ENCODE results near the gene SPINK8.
"Not testable (repeated sequence)": the region's sequence is repeated elsewhere in the genome, so short reads cannot be mapped to it uniquely, and the experiment has no call there.

SPINK8 gene

DNA sequence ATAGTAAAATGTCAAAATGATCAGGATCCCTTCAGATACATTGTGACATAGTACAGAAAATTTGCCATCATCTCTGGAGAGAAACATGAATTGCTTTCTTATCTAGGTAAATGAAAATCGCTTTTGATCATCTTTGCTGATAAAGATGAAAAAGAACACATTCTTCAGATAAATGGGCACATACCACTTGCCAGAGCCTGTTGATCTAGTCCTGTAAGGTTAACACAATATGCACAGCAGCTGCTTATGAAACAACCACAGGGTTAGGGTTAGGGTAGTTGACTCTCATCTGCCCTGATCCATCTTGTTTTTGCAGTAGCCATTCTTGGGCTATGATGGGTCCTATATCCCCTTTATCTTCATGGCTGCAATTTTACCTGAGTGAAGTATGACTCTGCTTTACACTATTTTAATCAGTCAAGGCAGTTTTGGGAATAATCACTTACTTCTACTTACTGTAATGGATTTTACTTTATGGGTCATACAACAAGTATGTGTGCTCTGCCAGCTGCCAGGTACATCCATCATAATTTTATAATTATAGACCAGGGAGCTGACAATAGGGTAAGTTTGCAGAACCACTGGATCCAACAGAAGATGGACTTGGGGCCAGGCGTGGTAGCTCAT lies 12.6 kb upstream of the SPINK8 start:
- DNase-seq (ENCODE audit: extremely low read depth, low read depth) = no peak
- no peak overlapping the region for H3K4me3 ChIP-seq (replicated peaks; ENCODE audit: low read depth, low read length)
- TF ChIP-seq, protein P1, sequence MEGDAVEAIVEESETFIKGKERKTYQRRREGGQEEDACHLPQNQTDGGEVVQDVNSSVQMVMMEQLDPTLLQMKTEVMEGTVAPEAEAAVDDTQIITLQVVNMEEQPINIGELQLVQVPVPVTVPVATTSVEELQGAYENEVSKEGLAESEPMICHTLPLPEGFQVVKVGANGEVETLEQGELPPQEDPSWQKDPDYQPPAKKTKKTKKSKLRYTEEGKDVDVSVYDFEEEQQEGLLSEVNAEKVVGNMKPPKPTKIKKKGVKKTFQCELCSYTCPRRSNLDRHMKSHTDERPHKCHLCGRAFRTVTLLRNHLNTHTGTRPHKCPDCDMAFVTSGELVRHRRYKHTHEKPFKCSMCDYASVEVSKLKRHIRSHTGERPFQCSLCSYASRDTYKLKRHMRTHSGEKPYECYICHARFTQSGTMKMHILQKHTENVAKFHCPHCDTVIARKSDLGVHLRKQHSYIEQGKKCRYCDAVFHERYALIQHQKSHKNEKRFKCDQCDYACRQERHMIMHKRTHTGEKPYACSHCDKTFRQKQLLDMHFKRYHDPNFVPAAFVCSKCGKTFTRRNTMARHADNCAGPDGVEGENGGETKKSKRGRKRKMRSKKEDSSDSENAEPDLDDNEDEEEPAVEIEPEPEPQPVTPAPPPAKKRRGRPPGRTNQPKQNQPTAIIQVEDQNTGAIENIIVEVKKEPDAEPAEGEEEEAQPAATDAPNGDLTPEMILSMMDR (IDR thresholded peaks at IDR 0.05; ENCODE audit: low read depth, low read length, missing control alignments) = no peak

DNA sequence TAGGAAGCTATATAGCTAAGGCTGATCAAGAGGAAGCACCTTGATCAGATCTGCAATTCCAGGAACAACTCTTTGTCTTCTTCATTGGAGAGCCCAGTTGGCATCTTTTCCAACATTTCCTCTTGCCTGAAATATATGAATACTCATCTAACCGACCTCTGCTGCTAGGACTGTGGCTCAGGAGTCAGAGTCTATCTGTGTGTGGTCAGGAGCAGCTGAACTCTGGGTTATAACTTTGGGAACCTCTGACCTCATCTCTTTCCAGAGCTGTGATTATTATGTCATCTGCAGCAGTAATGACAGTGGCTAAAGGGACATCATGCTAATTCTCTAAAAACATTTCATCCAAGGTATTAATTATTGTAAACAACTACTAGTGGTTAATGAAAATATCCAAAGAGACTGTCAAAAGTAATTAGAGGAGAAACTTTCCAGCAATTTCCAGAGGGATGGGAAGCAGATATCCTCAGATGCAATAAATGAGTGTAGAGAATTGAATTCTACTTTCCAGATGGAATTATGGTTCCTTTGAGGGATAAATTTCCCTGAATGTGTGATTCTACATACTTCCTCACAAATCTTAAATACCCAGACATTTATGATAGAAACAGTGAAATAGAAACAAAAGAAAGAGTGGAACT lies 11.5 kb upstream of the SPINK8 start:
- DNase-seq (ENCODE audit: extremely low read depth, low read depth) = no peak
- TF ChIP-seq, protein P1 (IDR thresholded peaks at IDR 0.05; ENCODE audit: low read depth, low read length, missing control alignments) = no peak
- no peak overlapping the region for H3K4me3 ChIP-seq (replicated peaks; ENCODE audit: low read depth, low read length)

DNA sequence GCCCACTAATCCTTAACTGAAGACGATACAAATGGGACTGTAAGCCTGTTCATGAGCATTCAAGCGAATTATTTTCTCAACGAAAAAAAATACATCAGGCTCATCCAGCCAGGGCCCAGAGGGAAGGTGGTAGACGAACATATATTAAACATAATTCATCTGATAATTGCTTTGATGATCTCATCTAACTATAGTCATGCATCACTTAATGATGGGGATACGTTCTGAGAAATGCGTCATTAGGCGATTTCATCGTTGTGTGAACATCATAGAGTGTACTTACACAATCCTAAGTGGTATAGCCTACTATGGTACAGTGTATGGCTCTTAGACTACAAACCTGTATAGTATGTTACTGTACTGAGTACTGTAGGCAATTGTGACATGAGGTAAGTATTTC lies 10.0 kb upstream of the SPINK8 start:
- TF ChIP-seq, protein P1 (IDR thresholded peaks at IDR 0.05; ENCODE audit: low read depth, low read length, missing control alignments) = no peak
- H3K4me3 ChIP-seq (replicated peaks; ENCODE audit: low read depth, low read length) = no peak overlapping the region
- no peak for DNase-seq (ENCODE audit: extremely low read depth, low read depth)

DNA sequence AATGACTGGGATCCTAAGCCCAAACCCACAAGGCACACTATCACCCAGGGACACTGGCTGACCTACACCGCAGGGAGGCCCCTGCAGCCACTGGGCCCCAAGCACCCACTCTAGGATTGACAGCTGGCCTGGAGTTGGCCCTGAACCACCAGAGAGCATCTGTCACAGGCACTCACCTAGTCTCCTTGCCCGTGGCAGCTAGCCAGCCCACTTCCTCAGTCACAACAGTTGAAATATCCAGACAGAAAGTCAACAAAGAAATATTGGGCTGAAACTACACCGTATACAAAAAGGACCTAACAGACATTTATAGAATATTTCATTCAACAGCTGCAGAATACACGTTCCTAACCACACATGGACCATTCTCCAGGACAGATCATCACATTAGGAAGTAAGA lies 5.2 kb upstream of the SPINK8 start:
- DNase-seq (ENCODE audit: extremely low read depth, low read depth) = no peak
- TF ChIP-seq, protein P1 (IDR thresholded peaks at IDR 0.05; ENCODE audit: low read depth, low read length, missing control alignments) = no peak
- no peak overlapping the region for H3K4me3 ChIP-seq (replicated peaks; ENCODE audit: low read depth, low read length)

DNA sequence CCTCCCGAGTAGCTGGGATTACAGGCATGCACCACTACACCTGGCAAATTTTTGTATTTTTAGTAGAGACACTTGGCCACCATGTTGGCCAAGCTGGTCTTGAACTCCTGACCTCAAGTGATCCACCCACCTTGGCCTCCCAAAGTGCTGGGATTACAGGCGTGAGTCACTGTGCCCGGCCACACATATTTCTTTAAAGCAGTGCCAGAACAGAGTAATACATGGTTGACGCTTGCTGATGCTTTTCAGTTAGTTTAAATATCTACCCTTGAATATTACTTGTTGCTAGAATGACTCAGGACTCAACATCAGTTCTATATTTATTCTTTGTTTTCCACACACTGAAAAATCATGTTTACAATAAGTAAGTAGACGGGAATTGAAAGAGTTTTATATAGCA lies 4.1 kb upstream of the SPINK8 start:
- H3K4me3 ChIP-seq (replicated peaks; ENCODE audit: low read depth, low read length); DNase-seq (ENCODE audit: extremely low read depth, low read depth): not testable (repeated sequence)

DNA sequence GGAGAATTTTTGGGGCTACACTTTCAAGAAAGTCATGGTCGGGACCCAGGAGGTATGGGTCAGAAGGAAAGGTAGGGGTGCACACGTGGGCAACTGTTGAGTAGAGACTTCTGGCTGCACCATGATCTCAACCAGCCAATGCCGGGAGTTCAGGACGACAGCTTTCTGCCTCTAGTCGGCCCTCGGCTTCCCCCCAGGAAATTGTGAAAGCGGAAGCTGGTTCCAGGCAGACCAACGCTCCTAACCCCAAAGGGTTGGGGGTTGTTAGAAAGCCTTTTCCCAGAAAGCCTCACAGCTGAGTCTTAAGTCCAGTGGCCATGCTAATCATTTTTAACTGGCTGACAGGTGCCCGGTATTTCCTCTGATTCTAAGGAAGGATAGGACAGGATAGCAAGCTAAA lies 1.8 kb upstream of the SPINK8 start:
- H3K4me3 ChIP-seq (replicated peaks; ENCODE audit: low read depth, low read length); DNase-seq (ENCODE audit: extremely low read depth, low read depth): not testable (repeated sequence)

DNA sequence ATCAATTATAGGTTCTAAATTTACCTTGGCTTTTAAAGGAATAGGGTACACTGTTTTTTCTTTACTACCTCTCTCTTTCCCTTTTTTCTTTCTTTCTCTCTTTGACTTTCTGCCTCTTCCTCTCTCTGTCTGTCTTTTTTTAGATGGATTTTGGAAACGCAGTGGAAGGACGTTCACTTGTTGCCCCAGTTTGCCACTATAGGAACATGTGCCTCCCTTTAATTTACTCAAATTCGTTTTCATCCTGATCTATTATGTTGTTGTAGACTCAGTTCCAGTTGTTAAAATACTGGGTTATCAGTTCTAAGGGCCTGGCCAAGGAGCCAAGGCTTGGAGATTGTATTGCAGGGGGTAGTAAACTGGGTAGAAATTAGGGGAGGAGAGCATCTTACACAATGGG lies 1.1 kb upstream of the SPINK8 start:
- TF ChIP-seq, protein P1 (IDR thresholded peaks at IDR 0.05; ENCODE audit: low read depth, low read length, missing control alignments) = no peak
- DNase-seq (ENCODE audit: extremely low read depth, low read depth) = no peak
- no peak overlapping the region for H3K4me3 ChIP-seq (replicated peaks; ENCODE audit: low read depth, low read length)

DNA sequence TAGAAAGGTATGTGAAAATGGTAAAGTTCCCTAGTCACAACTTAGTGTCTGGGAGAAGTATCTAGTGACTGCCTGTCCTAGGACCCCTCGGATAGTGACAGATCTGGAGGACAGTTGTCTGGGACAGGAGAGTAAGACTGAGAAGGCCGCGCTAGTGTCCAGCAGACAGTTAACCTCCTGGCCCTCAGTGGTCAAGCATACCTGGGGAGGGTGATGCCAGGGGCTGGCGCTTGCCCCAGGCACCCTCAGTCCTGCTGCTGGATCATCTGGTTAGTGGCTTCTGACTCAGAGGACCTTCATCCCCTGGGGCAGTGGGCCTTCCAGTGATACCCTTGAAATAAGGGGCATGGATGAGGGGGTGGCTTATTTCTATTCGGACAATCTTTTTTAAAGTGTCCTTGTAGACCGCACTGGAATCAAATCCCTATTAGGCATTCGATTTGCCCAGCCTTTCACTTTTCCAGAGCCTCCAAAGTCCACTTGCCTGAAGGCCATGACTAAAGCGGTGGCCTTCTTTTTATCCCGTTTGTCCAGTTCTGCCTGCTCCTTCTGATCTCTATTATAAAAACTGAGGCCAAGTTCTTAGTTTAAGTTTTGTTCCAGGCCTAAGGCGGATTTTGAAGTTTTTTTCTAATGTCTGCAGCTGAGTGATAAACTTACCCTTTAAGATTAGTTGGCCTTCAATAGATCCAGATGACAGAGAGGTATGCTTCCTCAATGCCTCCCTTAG lies 1.6 kb downstream of the SPINK8 start:
- not testable (repeated sequence) for H3K4me3 ChIP-seq (replicated peaks; ENCODE audit: low read depth, low read length); DNase-seq (ENCODE audit: extremely low read depth, low read depth)

Data from HFF-Myc (cell line).